Measurements from ENCODE around the gene RELL1. TPM values are rescaled to one million over a fixed set of nuclear protein-coding genes. Genes with fewer than 3 reads are reported as not detected.
"Not testable (repeated sequence)": the region's sequence is repeated elsewhere in the genome, so short reads cannot be mapped to it uniquely, and the experiment has no call there.

The RELL1 gene
- total RNA-seq, 1 donor from 2014 or later: 40.6 TPM

DNA sequence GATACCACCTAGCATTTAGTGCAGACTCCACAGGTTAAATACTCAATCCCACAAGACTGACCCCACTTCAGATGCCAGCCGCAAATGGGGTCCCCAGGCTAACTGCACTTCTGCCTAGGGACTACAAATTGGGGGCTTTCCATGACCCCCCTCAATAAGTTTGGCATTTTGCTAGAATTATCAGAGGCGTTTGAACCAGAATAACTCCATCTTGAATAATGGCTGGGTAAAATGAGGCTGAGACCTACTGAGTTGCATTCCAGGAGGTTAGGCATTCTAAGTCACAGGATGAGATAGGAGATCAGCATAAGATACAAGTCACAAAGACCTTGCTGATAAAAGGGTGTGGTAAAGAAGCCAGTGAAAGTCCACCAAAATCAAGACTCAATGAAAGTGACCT lies 15.1 kb downstream of the RELL1 start:
- intact Hi-C loops (cut with DNase I): loop anchor here (10.0 kb wide), 1 partner anchor 224 kb away; the partner anchor contains the start of gene TBC1D1
- DNase-seq (ENCODE audit: low spot score): no peak

DNA sequence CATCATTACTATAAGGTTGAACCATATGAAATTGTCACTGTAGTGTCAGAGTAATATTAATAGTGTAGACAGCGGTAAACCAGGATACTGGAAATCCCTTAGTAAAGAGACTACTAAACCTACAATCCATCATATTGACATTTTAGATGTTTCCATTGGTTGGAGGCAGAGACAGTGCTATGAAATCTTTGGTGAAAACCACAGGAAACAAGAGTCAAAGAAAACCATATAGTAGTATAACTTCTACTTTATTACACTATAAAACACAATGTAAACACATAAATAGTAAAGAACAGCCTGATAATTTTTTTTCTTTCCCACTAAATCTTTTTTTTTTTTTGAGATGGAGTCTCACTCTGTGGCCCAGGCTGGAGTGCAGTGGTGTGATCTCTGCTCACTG lies 15.9 kb downstream of the RELL1 start:
- intact Hi-C loops (cut with DNase I): loop anchor here (10.0 kb wide), 1 partner anchor 225 kb away; the partner anchor contains the start of gene TBC1D1

DNA sequence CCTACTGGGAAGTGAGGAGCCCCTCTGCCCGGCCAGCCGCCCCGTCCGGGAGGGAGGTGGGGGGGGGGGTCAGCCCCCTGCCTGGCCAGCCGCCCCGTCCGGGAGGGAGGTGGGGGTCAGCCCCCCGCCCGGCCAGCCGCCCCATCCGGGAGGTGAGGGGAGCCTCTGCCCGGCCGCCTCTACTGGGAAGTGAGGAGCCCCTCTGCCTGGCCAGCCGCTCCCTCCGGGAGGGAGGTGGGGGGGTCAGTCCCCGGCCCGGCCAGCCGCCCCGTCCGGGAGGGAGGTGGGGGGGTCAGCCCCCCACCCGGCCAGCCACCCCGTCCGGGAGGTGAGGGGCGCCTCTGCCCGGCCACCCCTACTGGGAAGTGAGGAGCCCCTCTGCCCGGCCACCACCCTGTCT lies 17.1 kb downstream of the RELL1 start:
- DNase-seq (ENCODE audit: low spot score); intact Hi-C loops (cut with DNase I): not testable (repeated sequence)

More for the DNA sequence above, 15.9 kb downstream of the RELL1 start:
- DNase-seq (ENCODE audit: low spot score): no peak

DNA sequence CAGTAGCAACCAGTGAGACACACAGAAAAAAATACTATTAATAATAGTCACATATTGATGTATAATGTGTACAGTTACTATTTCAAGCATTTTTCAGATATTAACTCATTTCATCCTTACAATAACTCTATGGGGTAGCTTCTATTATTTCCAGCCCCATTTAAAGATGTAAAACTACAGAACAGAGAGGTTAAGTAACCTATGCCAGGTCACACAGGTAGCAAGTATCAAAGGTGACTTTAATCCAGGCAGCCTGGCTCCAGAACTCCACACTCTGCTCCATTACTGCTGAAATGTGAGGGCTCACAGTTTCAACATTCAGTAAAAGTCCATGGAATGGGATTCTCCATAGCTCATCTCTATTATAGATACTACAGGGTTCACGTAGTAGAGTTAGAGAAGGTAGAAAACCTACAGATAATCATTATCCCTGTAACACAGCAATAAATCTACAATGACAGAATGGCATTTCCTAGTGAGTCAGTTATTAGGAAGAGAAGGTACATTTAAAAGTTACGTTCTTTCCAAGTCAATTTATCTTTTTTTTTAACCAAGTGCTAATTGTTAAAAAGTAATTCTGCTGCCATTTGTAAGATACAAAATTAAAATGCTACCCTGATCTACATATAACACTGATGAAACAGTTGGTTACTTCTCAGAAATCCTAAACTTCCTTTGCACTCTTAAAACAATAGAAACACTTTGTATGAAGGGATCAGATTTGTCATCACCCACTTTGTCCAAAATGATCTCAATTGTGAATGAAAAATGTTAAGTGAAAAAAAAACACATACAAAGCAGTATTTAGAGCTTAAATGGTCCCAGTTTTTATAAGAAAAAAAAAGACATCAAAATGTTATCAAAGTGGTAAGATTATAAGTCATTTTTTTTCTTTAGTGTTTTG lies 18.7 kb downstream of the RELL1 start:
- DNase-seq (ENCODE audit: low spot score): no peak
- intact Hi-C loops (cut with DNase I): no loop called here

DNA sequence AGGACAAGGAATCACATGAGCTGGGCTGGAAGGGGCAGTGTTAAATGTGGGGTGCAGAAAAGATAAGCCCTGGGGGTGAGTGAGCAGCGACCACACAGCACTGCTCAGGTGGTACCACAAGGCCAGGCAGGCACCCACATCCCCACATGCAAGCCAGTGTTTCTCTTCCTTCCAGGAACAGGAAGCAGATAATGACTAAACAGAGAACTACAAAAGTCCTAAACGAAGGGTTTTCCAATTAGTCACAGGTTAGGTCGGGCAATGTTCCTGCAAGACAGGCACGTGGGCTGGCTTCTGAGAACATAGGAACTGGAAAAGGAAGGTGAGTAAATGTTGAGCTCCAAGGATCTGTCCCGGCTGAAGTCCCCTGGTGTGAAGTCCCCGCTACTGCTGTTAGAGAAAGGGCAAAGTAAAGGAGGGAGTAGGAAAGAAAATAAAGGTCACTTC lies 19.5 kb downstream of the RELL1 start:
- intact Hi-C loops (cut with DNase I): loop anchor here (1.0 kb wide), 1 partner anchor 20 kb away; the partner anchor contains the start of gene RELL1
- DNase-seq (ENCODE audit: low spot score): peak; percentile 80

DNA sequence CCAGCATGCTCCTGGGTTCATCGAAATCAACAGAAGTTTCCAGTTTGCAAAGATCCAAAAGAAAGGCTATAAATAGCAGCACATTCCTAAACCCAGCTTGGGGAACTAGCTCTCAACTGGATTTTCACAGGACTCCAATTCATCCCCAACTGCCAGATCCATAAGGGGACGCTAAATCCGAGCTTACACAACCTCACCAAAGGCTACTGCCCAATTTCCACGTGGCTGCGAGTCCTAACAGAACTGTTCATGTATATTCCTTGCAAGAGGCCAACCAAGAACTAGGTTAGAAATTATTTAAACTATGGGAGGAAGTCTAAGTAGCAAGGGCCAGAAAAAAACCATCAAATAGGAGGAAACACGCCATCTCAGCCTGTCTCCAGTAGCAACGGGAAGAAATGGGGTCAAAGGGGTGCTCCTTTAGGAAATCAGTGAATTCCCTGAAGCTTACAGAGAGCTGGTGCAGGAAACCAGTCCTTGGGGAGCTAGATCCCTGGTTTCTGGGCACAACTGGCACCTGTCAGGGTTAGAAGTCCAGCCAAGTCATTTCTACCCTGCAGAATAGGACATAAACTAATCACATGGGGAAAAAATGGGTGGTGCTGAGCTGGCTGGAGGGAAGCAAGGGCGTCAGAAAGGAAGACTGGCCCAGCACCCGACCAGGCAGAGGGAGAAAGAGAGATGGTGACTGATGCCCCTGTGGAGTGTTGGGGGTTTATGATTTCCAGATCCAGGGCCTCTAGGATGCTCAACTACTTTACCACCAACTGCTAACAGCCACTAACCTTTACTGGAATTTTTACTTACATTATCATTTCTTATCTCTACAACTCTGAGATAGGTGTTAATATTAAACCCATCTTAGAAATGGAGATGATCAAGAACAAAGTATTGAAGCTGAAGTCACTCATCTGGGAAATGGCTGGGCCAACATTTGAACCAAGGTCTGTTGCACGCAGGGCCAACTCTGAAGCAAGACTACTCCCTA lies 20.5 kb downstream of the RELL1 start:
- no peak for DNase-seq (ENCODE audit: low spot score)
- intact Hi-C loops (cut with DNase I): loop anchor here (1.0 kb wide), 1 partner anchor 21 kb away; the partner anchor contains the start of gene RELL1

DNA sequence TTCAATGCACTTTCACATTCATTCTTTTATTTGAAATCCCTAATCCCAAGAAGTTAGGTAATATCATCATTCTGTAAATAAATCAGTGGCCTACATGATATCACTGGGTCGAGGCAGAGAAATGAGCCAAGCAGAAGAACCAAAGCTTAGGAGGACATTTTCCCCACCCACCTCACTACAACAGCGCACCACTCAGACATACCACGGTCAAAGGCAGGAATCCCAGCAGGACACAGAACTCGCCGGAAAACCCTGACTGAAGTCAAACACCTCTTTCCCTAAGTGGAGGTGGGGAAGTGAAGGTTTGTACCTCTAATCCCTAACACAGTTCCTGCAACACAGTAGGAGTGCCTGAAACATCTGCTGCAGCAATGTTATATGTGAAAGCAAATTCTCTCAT lies 21.5 kb downstream of the RELL1 start:
- intact Hi-C loops (cut with DNase I): no loop called here
- DNase-seq (ENCODE audit: low spot score): no peak

DNA sequence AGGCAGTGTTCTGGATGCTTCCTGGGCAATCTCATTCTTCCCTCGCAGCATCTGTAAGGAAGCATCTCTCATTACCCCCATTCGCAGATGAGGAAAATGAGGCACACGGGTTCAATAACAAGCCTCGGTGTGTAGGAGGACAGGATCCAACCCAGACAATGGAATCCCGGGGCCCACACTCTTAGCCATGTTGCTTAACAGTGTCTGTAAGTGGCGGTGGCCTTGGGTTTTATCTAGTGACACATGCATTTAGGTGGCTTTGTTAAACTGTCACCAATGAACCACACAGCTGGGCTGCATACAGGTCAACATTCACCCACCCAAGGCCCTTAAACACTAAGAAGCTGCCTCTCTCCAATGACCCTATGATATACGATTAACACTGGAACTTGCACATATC lies 22.6 kb downstream of the RELL1 start:
- intact Hi-C loops (cut with DNase I): no loop called here
- DNase-seq (ENCODE audit: low spot score): no peak

DNA sequence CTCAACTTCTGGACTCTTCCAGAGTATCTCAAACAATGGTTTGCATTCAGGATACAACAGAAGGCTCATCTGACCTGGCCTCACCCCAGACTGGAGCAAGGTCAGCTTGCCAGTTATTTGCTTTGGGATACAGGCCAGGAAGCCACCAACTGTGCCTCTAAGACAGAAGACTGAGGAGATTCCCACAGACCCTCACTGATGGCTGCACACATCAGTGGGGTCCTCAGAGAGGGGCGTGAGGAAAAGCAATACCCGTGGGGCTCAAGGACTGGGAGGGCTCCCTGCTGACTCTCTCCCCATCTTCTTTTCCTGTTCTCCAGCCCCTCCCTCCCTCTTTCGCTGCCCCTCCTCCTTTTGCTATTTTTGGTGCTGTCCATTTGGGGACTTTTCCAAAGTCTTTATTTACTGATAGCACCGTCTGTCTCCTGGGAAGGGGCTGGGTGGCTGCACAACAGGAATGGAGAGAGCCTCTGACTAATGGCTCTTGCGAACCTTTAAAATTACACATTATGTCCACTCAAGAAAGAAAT lies 23.2 kb downstream of the RELL1 start:
- no peak for DNase-seq (ENCODE audit: low spot score)
- intact Hi-C loops (cut with DNase I): no loop called here

DNA sequence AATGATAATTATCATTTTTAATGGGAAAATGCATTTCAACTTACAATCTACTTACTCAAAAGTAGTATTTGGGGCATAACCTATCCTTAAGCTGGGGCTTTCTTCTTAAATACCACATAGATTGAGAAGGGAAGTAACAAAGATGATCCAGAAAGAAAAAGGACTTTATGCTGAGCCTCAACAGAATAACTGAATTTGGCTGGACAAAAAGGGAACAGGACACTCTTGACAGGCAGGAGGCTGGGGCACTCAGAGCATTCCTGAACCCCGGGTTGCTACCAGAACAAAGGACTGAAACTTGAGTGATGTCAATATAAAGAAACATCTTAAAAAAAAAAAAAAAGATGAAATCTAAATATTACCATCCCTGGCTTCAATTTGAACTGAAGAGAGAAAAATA lies 23.9 kb downstream of the RELL1 start:
- intact Hi-C loops (cut with DNase I): no loop called here
- DNase-seq (ENCODE audit: low spot score): no peak

DNA sequence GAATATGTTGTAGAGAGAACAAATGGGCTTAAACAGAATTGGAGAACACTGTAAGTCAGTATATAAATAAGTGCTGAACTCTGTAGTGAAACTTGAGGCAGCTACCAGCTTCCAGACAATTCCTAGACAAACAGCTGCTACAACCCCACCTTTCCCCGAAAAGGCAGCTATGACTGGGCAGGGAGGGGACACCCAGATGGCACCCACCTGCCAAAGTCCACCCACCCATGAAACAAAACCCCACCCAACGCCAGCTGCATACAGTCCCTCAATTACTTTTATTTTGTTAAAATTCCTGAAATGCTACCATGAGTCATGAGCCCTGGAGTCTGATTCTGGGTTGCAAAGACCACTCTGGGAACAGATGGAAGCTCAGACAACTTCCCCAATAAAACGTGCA lies 24.4 kb downstream of the RELL1 start:
- no peak for DNase-seq (ENCODE audit: low spot score)
- intact Hi-C loops (cut with DNase I): no loop called here

DNA sequence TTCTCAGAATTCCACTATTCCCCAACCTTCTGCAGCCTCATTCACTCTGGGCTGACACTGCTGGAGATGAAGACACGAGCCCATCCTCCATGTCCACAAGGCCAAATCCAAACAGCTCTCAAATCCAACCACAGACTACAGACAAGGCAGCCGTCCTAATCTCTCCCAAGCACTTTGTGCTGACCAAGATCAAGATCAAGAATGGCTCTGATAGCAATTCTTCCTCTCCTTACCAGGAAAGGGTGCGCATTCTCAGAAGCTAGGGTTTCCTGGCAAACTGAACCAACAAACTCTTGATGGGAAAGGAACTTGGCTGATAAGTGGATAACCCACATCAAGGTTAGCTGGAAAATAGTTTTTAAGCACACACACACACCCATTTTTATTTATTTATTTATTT lies 26.5 kb downstream of the RELL1 start:
- DNase-seq (ENCODE audit: low spot score): no peak
- intact Hi-C loops (cut with DNase I): no loop called here

DNA sequence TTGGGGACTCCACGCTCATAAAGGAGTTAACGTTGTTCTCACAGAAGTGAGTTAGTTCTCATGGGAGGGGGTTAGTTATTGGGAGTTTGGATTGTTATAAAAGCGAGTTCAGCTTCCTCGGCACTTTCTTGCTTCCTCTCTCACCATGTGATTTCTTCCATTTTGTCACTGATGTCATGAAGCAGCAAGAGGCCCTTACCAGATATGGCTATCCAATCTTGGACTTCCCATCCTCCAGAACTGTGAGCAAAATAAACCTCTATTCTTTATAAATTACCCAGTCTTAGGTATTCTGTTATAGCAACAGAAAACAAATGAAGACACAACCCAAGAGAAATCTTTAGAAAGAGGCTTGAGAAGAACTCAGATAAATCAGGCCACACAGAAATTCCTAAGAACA lies 29.5 kb downstream of the RELL1 start:
- intact Hi-C loops (cut with DNase I): no loop called here

DNA sequence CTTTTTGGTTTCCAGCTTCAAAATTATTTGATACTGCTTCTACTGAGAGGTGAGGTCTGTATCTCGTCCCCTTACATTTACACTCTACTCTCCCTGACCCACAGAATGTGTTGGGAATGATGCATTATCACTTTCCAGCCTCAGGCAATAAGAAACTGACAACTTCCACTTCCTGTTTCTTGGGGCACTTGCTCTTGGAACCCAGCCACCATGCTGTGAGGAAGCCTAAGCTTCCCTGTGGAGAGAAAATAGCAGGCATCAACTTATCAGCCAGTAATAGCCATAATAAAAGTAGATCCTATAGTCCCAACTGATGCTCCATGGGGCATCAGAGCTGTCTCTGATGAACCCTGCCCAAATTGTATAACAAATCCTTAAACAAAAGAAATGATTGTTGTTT lies 32.6 kb downstream of the RELL1 start:
- intact Hi-C loops (cut with DNase I): no loop called here
- no peak for DNase-seq (ENCODE audit: low spot score)

More for the DNA sequence above, 29.5 kb downstream of the RELL1 start:
- DNase-seq (ENCODE audit: low spot score): no peak

DNA sequence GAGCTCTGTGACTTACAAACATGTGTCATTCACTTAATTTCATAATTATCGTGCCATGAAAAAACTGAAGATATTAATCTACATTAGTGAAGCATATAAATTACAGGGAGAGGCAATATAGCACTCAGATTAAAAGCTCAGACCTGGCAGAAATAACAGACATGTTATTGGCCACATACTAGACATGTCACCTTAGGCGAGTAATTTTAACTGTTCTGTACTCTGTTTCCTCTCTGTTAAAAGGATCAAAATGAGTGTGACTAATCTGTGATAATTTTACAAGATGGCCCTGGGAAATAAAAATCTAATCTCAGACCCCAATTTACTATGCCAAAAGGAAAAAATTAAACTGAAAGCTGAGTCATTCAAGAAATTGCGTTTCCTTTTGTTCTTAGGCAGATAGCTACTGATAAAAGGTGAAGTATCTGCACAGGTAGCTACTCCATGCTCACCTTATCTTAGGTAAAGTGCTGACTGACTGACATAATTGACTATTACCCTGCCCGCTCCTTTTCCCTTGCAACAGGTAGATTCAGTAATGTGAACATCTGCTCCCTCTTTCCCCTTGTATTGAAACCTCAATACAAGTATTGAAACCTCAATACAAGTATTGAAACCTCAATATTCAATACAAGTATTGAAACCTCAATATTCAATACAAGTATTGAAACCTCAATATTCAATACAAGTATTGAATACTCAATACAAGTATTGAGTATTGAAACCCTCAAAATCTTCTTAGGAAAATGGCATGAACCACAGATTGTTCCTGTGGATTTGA lies 33.2 kb downstream of the RELL1 start:
- no peak for DNase-seq (ENCODE audit: low spot score)
- intact Hi-C loops (cut with DNase I): no loop called here

DNA sequence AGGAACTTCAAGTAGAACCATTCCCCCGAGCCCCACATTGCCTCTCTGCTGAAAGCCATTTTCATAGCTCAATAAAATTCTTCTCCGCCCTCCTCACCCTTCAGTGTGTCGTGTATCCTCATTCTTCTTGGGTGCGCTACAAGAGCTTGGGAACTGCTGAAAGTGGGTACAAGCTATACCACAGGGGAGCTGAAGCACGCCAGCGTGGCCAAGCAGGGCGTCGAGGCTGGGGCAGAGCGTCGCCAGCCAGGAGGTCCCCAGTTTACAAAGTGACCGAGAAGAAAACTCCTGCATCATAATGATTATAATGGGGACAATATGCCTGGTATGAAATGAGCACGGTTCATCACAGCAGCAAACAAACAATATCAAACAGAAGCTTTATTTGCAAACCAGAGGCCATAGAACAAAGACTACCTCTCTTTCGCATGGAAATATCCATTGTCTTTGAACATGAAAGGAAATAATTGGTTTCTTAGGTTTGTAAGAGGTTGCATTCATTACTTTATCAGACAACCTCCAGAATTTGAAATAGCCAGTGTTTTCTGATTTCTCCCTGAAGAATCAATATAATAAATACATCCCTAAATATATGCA lies 34.3 kb downstream of the RELL1 start:
- DNase-seq (ENCODE audit: low spot score): no peak
- intact Hi-C loops (cut with DNase I): no loop called here

DNA sequence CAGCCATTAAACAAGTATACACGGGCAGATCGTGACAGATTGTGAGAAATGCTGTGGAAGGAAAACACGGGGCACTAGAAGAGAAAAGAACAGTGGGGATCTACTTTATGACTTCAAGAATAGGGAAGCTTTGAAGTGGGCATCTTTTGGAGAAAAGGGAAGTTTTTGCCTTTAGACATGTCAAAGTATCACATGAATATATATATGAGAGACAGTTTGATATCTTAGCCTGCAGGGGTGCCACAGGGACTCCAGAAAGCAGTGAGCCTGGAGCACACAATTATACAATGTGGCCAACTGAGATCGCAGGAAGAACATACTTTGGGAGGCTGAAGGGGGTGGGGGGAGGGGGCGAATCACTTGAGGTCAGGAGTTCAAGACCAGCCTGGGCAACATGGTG lies 35.7 kb downstream of the RELL1 start:
- intact Hi-C loops (cut with DNase I): no loop called here
- DNase-seq (ENCODE audit: low spot score): no peak

DNA sequence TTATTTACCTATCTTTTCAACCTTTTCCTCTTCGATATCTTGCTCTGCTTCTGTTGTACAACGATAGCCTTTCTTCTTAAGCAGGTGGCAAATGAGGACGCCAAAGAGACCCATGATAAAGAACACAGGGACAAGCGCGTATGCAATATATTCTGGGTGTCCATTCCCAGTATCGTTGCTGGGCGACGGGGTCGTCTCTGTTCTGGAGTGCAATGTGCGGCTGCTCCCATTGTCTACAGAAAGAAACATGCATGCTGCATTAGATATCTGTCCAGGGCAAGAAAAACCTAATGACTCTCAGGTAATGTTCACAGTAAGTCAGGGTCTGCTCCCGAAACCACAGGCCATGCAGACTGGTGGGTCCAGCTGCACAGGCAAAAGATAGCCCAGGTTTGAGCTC lies 36.9 kb downstream of the RELL1 start:
- intact Hi-C loops (cut with DNase I): loop anchor here (5.0 kb wide), 1 partner anchor 38 kb away; the partner anchor contains the start of gene RELL1
- no peak for DNase-seq (ENCODE audit: low spot score)

All from cardiac septum (tissue), 1 donor.